ENCODE results near the gene HCST.

The HCST gene

GRCh38 chr19:35872180-35872579 is 30.1 kb upstream of the HCST start:
- DNase-seq (ENCODE audit: extremely low spot score), result no peak
- ChIA-PET CTCF (no interaction called here), POLR2A (no interaction called here)
- TF ChIP-seq LEF1 (IDR thresholded peaks at IDR 0.05; ENCODE audit: borderline replicate concordance) (no peak), BHLHE40 (IDR thresholded peaks at IDR 0.05; ENCODE audit: borderline replicate concordance) (no peak), FOXK2 (IDR thresholded peaks at IDR 0.05) (no peak), SUZ12 (IDR thresholded peaks at IDR 0.05) (no peak), HDGF (IDR thresholded peaks at IDR 0.05; ENCODE audit: borderline replicate concordance) (no peak), SP1 (IDR thresholded peaks at IDR 0.05) (no peak), CTBP1 (IDR thresholded peaks at IDR 0.05; ENCODE audit: borderline replicate concordance) (no peak), NFRKB (IDR thresholded peaks at IDR 0.05) (no peak), ARNT (IDR thresholded peaks at IDR 0.05) (no peak), L3MBTL2 (conservative IDR thresholded peaks at IDR 0.05) (no peak), ZNF384 (IDR thresholded peaks at IDR 0.05) (no peak), TARDBP (IDR thresholded peaks at IDR 0.05) (no peak), FOXM1 (IDR thresholded peaks at IDR 0.05; ENCODE audit: borderline replicate concordance) (no peak), ELF4 (IDR thresholded peaks at IDR 0.05) (no peak), FOXA1 (IDR thresholded peaks at IDR 0.05) (no peak)
- TF ChIP-seq, protein P1, sequence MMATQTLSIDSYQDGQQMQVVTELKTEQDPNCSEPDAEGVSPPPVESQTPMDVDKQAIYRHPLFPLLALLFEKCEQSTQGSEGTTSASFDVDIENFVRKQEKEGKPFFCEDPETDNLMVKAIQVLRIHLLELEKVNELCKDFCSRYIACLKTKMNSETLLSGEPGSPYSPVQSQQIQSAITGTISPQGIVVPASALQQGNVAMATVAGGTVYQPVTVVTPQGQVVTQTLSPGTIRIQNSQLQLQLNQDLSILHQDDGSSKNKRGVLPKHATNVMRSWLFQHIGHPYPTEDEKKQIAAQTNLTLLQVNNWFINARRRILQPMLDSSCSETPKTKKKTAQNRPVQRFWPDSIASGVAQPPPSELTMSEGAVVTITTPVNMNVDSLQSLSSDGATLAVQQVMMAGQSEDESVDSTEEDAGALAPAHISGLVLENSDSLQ (IDR thresholded peaks at IDR 0.05), result no peak

GRCh38 chr19:35874392-35874930 is 27.9 kb upstream of the HCST start:
- ChIA-PET POLR2A (no interaction called here), CTCF (no interaction called here)
- no peak for TF ChIP-seq ARNT (IDR thresholded peaks at IDR 0.05)
- TF ChIP-seq L3MBTL2 (conservative IDR thresholded peaks at IDR 0.05), result no peak
- TF ChIP-seq HDGF (IDR thresholded peaks at IDR 0.05; ENCODE audit: borderline replicate concordance), result no peak
- no peak for TF ChIP-seq FOXK2 (IDR thresholded peaks at IDR 0.05)
- TF ChIP-seq, protein P1 (IDR thresholded peaks at IDR 0.05), result no peak
- TF ChIP-seq FOXA1 (IDR thresholded peaks at IDR 0.05), result no peak
- TF ChIP-seq BHLHE40 (IDR thresholded peaks at IDR 0.05; ENCODE audit: borderline replicate concordance), result no peak
- no peak for TF ChIP-seq TARDBP (IDR thresholded peaks at IDR 0.05)
- TF ChIP-seq NFRKB (IDR thresholded peaks at IDR 0.05), result no peak
- no peak for TF ChIP-seq ZNF384 (IDR thresholded peaks at IDR 0.05)
- no peak for TF ChIP-seq SP1 (IDR thresholded peaks at IDR 0.05)
- TF ChIP-seq LEF1 (IDR thresholded peaks at IDR 0.05; ENCODE audit: borderline replicate concordance), result no peak
- DNase-seq (ENCODE audit: extremely low spot score), result no peak

- no peak for DNase-seq (ENCODE audit: extremely low spot score)
- POLR2A ChIA-PET, result interaction anchor here (1.1 to 1.6 kb wide), 2 partner anchors 52 to 139 kb away, joined by 3 to 4 read pairs; no protein-coding TSS in a partner anchor
- CTCF ChIA-PET, result no interaction called here
- TF ChIP-seq TARDBP (IDR thresholded peaks at IDR 0.05), result no peak
- TF ChIP-seq CTBP1 (IDR thresholded peaks at IDR 0.05; ENCODE audit: borderline replicate concordance), result no peak
- TF ChIP-seq BHLHE40 (IDR thresholded peaks at IDR 0.05; ENCODE audit: borderline replicate concordance), result no peak
- TF ChIP-seq LEF1 (IDR thresholded peaks at IDR 0.05; ENCODE audit: borderline replicate concordance), result no peak
- TF ChIP-seq NFRKB (IDR thresholded peaks at IDR 0.05), result no peak
- no peak for TF ChIP-seq SUZ12 (IDR thresholded peaks at IDR 0.05)
- TF ChIP-seq ARNT (IDR thresholded peaks at IDR 0.05), result no peak
- no peak for TF ChIP-seq ELF4 (IDR thresholded peaks at IDR 0.05)
- TF ChIP-seq, protein P1 (IDR thresholded peaks at IDR 0.05), result no peak
- no peak for TF ChIP-seq L3MBTL2 (conservative IDR thresholded peaks at IDR 0.05)
- TF ChIP-seq FOXK2 (IDR thresholded peaks at IDR 0.05), result no peak
- no peak for TF ChIP-seq FOXM1 (IDR thresholded peaks at IDR 0.05; ENCODE audit: borderline replicate concordance)
- no peak for TF ChIP-seq FOXA1 (IDR thresholded peaks at IDR 0.05)
- TF ChIP-seq SP1 (IDR thresholded peaks at IDR 0.05), result no peak
Measured at GRCh38 chr19:35879068-35879467, 23.3 kb upstream of the HCST start.

- TF ChIP-seq L3MBTL2 (conservative IDR thresholded peaks at IDR 0.05) (peak; percentile 43; the same call in 1 of the 2 replicates), BHLHE40 (IDR thresholded peaks at IDR 0.05; ENCODE audit: borderline replicate concordance) (no peak)
- POLR2A ChIA-PET, result interaction anchor here (1.1 to 1.6 kb wide), 2 partner anchors 51 to 139 kb away, joined by 3 to 4 read pairs; no protein-coding TSS in a partner anchor
- peak; percentile 91 for DNase-seq (ENCODE audit: extremely low spot score)
- CTCF ChIA-PET, result no interaction called here
Measured at GRCh38 chr19:35879770-35880317, 22.5 kb upstream of the HCST start.

- peak; percentile 46 for DNase-seq (ENCODE audit: extremely low spot score)
- ChIA-PET POLR2A (interaction anchor here (2.3 kb wide), 1 partner anchor 49 kb away, joined by 8 read pairs; no protein-coding TSS in a partner anchor), CTCF (interaction anchor here (0.5 to 1.6 kb wide), 3 partner anchors 11 to 56 kb away, joined by 3 to 5 read pairs (median 3); no protein-coding TSS in a partner anchor)
- TF ChIP-seq, protein P1 (IDR thresholded peaks at IDR 0.05), result 0 out of 2 replicates have a peak, but pooled peaks have one; percentile 8
- no peak for TF ChIP-seq FOXK2 (IDR thresholded peaks at IDR 0.05)
- TF ChIP-seq ELF4 (IDR thresholded peaks at IDR 0.05), result no peak
Measured at GRCh38 chr19:35882114-35882832, 20.1 kb upstream of the HCST start.

Data from HEK293T (cell line).